Stimulated activated CD8-positive, alpha-beta memory T cell treated with anti-CD3 and anti-CD28 coated beads, Interleukin-7, amount 100 ng/mL, for 4 hours (primary cell): ENCODE data around the gene OPCML.

Experiments used
- DNase-seq, 2 donors: peaks; one replicate each; pipeline ENCODE4 v3.0.0-alpha.2; 2020; ENCODE audit warnings: low read depth in 2 of 2

Gene OPCML

GRCh38 chr11:133531971-133532651 lies at the start of gene OPCML:
Gene OPCML, minus strand, starts transcription at chr11:133532501.
- DNase-seq = no peak

DNA sequence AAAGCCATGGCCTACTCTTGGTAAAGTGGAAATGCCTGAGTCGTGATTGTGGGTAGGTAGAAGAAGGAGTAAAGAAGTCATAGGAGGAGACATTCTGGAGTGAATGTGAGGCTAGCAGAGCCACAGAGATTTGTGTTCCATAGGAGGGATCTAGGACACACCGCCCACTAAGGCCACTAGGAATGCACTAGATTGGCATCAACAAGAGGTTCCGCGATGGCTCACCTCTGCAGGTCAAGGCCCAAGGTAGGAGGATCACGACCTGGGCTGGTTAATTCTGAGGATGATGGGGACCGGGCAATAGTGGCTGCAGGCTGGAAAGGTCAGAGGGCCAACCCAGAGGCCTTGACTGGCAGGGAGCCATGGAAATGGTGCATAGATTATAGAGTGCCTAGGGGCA lies 48.8 kb upstream of the OPCML start:
- no peak for DNase-seq

DNA sequence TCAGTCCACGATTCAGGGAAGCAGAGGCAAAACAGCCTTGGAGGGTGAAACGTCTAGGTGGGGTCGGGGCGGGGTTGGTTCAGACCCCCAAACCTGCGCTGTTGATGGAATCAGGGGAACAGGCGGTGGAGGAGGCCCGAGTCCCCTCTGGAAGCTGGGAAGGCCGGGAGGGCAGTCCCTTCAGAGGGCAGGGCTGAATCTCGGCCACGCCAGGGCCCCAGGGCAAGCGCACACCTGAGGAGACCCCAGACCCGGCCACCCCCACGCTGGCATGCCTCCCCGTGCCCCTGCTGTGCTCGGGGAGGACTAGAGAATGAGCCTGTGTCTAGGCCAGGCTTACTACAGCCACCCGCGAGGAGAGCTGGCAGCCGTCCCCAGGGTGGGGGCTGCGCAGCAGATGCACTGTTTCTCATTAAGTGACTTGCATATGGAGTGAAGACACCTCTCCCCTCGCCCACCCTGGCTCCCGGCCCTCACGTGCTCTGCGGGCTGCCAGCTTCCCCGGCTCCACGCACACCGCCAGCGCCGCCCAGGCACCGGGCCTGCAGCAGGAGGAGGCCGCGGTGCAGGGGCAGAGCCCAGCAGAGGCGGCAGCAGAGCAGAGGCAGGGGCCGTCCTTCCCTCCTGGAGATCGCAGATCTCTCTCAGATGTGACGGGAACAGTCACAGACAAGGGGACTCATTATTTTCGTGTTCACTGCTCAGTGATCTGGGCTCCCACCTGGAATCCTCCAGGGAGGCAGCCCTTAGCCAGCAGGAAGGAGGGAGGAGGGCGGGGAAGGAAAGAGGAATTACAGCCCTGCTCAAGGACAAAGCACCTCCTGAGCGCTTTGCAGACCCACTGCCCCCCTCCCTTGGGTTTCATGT lies 47.1 kb upstream of the OPCML start:
- DNase-seq = no peak

GRCh38 chr11:133577403-133577802 lies 45.1 kb upstream of the OPCML start:
- no peak for DNase-seq

DNA sequence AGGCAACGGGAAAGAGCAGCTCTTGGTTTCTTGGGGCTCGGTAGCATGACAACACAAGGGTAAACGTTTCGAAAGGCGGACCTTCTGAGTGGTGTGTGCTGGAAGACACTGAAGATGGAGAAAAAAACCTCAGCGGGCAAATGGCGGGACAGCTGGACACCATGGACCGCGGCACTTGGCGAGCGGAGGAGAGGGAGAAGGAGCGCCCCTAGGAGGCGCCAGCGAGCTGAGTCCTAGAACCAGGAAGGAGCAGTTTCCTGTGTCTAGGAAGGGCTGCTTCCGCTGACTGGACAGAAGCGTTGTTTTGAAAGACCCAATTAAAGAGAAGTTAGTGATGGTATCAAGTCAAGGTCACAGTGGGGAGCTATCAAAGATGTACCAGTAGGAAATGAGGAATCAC lies 44.0 kb upstream of the OPCML start:
- DNase-seq = no peak

DNA sequence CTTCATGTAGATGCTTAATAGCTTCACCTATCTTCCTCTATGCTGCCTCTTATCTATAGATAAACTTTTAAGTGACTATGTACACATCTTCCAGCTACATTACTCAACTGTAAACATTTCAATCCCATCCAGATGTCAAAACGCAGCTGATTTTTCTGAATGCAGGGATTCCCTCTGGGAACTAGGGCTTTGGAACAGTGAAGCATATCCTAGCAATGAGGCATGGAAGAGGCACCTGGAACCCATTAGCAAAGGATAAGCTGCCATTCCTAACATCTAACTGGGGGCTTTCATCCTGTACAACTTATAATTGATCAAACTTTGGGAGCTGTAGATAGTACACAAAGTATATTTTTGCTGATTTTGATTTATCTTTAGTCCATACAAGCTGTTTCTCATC lies 40.8 kb upstream of the OPCML start:
- DNase-seq = no peak

DNA sequence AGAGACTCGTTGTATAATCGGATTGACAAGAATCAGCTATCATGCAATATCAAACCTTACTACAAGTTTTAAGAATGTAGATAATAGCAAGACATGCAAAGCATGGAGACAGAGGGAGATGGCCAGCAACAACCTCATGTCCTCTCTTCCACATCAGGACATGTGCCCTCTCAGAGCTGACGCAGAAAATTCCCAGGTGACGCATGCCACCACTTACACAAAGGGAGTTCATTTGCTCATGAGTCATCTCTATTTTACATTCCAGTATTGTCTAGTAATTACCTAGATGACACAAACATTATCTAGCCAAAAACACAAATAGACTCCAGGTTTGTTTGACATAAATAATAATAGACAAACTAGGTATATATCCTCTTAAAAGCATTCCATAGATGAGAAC lies 38.1 kb upstream of the OPCML start:
- no peak for DNase-seq

- DNase-seq = no peak
Measured at GRCh38 chr11:133563505-133564025, 31.3 kb upstream of the OPCML start.

- no peak for DNase-seq
Measured at GRCh38 chr11:133560472-133560855, 28.2 kb upstream of the OPCML start.

GRCh38 chr11:133559833-133560471 lies 27.7 kb upstream of the OPCML start:
- no peak for DNase-seq

DNA sequence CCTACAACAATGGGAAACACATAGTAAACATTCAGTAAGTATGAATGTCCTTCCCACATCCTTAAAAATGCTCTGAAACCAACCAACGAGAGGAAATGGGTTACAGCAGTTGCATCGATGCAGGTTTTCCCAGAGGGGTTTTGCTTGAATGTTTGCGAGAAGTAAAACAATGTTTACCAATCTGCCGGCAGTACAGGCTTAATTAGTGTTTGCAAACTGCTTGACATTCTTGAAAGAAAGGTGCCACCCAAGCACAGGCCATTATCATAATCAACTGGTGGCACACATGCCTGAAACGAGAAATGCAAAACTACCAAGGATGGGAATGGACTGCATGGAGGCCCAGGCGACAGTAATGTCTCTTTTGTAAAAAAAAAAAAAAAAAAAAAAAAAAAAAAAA lies 27.1 kb upstream of the OPCML start:
- no peak for DNase-seq

GRCh38 chr11:133555034-133555433 lies 22.7 kb upstream of the OPCML start:
- no peak for DNase-seq

DNA sequence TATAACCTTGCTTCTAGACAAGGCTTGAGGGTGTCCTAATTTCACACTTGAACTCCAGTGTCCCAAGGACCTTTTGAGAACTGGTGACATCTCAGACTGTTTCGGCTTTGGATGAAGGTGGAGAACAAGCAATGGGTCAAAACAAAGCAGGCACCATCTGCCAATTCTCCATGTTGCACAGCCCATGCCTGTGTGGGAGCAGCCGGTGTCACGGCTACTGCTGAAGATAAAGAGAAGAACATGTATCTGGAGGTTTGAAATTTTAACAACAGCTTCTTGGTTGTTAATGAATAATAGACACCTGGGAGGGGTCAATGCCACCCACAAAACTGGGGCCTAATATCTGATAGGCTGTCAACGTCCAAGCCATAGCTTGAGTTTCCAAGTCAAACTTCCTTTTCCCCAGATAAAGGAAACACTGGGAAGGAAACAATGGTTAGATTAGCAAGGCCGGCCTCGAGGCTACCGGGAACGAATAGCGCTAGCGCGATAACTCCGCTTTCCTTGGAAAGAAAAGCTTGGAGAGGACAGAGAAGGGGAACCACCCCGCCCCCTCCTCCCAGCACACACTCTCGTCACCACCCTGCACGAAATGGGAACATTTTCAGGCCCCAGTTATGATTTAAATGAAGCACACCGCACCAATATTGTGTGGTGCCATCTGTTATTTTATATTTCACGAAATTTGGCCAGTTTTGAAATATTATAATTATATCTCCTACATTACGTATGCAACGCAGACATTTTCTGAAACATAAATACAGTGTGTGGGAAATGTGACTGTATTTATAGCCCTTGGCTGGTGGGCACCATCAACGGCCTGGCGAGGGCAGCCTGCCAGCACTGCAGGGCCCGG lies 21.8 kb upstream of the OPCML start:
- DNase-seq = no peak

GRCh38 chr11:133552938-133553337 lies 20.6 kb upstream of the OPCML start:
- no peak for DNase-seq

DNA sequence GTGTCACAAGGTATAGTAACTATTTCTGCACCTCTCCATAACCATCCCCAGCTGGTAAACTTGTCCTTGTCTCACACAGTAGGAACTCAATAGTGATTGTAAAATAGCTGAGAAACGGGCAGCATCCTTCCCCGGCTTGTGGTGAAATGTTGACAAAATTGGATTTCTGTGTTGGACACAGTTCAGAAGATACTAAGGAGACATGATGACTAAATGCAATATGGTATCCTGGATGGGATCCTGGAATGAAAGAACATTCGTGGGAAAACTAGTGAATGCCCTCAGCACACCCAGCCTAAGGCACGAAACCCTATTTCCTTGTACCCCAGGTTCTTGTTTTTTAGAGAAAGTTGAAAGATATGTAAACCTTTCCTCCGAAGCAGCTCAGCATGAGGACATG lies 18.8 kb upstream of the OPCML start:
- DNase-seq = no peak

DNA sequence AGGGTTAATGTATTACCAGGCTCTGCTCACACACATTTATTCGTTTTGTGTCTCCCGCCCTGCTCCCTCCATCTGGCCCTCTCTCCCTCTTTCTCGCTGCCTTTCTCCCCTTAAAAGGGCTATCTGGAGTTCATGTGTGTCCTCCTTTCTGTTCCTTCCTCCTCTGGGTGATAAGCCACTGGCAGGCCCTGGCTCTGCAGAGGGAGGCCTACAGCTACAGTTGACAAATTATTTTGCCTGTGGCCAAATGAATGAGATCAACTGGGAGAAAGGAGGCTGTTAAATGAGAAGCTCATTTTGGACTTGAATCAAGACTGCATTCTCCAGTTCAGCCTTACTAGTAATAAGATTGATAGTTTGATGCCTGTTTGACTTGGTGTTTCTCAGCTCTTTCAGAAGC lies 17.5 kb upstream of the OPCML start:
- no peak for DNase-seq

- DNase-seq = no peak
Measured at GRCh38 chr11:133548641-133549040, 16.3 kb upstream of the OPCML start.

GRCh38 chr11:133547808-133548494 lies 15.7 kb upstream of the OPCML start:
- no peak for DNase-seq

- no peak for DNase-seq
Measured at GRCh38 chr11:133545199-133545803, 13.0 kb upstream of the OPCML start.

- no peak for DNase-seq
Measured at GRCh38 chr11:133541720-133542095, 9.4 kb upstream of the OPCML start.
